ENCODE measurements around the gene ZNF891.

ZNF891 gene

DNA sequence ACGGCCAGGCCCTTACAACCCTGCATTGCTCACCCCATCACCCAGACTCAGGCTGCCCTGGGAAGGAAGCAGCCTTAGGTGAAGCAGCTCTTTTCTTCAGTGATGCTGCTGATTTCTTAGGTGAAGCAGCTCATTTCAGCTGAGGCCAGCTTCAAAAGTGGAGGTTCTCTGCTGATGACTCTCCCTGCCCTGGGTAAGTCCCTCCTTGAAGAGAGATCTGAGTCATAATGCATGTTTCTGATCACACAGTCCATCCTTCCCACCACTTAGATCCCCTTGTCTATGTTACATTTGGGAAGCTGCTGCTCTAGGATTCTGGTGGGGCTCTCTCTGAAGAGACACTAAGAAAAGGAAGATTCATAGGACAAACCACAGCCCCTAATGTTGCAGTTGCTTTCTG is 66.5 kb downstream of the ZNF891 start:
- no peak for DNase-seq

DNA sequence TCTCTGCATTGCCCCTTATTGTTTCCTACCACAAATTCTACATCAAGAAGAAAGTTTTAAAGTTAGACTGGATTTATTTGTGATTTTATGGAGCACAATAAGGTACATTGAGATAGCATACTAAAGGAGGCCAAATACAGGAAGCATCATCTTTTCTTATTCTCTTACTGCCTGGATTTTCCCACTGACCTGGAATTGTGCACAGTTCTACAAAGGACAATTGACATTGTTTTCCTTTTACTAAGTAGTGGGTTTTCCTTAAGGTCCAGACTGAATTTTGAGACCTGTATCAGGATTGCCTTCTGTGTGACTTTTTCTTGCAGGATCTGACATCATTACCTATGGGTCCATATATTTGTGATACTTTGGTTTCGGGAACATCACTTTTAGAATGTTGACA is 68.1 kb downstream of the ZNF891 start:
- DNase-seq = no peak

DNA sequence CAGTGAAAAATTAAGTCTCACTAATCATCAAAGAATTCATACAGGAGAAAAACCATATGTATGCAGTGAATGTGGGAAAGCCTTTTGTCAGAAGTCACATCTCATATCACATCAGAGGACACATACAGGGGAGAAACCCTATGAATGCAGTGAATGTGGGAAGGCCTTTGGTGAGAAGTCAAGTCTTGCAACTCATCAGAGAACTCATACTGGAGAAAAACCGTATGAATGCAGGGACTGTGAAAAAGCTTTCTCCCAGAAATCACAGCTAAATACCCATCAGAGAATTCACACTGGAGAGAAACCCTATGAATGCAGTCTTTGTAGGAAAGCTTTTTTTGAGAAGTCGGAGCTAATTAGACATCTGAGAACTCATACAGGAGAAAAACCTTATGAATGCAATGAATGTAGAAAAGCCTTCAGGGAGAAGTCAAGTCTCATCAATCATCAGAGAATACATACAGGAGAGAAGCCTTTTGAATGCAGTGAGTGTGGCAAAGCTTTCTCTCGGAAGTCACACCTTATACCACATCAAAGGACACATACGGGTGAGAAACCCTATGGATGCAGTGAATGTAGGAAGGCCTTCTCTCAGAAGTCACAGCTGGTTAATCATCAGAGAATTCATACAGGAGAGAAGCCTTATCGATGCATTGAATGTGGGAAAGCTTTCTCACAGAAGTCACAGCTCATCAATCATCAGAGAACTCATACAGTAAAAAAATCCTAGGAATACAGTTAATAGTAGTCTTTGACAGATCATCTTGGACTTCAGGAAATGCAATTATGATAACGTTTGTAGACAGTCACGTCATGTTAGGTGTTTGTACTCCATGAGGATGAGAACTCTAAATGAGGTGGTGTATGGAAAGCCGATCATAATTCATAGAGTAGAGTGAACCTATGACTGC is 71.6 kb downstream of the ZNF891 start:
- no peak for DNase-seq

DNA sequence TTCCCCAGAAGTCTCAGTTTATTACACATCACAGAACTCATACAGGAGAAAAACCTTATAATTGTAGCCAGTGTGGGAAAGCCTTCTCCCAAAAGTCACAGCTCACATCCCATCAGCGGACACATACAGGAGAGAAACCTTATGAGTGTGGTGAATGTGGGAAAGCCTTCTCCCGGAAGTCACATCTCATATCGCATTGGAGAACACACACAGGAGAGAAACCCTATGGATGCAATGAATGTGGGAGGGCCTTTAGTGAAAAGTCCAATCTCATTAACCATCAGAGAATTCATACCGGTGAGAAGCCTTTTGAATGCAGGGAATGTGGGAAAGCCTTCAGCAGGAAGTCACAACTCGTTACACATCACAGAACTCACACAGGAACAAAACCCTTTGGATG is 72.6 kb downstream of the ZNF891 start:
- no peak for DNase-seq

Data from hypothalamus (tissue), 51 donors.